ENCODE measurements around the gene SLC34A3. TPM values are rescaled to one million over a fixed set of nuclear protein-coding genes. Genes with fewer than 3 reads are reported as not detected.

SLC34A3 gene
- total and polyA plus RNA-seq, 2 donors (not counting 1 experiment from before 2014, with no cell fraction given) = not detected

DNA sequence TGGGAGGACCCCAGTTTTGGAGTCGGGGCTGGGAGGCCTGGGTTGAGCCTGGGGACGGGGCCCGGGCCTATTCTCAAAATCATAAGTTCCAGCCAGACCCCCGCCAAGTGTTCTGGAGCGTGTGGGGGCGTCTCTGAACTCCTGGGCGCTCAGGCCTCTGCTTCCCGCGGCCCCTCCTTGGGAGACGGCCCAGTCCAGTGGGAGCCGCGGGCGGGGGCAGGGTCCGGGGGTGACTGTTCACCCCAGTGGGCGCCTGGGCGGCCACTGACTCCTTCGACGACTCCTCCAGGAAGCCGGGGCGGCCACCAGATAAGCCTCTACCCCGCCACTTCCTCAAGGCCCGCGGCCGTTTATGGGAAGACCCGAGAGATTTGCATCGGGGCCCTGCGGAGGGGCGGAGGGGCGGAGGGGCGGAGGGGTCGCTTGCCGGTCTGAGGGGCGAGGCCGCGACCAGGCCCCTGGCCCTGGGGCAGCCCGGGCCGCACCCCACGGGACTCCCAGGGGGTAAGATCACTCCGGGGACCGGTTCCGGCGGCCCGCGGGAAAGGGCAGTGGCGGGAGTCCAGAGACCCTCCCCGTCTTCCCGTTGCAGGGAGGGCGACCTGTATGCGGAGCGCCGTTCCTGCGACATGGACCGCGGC lies 47.5 kb downstream of the SLC34A3 start:
- intact Hi-C loops (cut with micrococcal nuclease) = no loop called here
- peaks cover 25% of the 10 kb centered on the region for H4K20me1 ChIP-seq (ENCODE audit: control insufficient read depth, insufficient read depth, low read length, poor library complexity, severe bottlenecking)
- DNase-seq (peak; percentile 58), ATAC-seq (ENCODE audit: low read depth) (peak; percentile 8)
- H3K9ac ChIP-seq (ENCODE audit: low read length) = peak overlapping the region; percentile 83
- TF ChIP-seq, protein P1, sequence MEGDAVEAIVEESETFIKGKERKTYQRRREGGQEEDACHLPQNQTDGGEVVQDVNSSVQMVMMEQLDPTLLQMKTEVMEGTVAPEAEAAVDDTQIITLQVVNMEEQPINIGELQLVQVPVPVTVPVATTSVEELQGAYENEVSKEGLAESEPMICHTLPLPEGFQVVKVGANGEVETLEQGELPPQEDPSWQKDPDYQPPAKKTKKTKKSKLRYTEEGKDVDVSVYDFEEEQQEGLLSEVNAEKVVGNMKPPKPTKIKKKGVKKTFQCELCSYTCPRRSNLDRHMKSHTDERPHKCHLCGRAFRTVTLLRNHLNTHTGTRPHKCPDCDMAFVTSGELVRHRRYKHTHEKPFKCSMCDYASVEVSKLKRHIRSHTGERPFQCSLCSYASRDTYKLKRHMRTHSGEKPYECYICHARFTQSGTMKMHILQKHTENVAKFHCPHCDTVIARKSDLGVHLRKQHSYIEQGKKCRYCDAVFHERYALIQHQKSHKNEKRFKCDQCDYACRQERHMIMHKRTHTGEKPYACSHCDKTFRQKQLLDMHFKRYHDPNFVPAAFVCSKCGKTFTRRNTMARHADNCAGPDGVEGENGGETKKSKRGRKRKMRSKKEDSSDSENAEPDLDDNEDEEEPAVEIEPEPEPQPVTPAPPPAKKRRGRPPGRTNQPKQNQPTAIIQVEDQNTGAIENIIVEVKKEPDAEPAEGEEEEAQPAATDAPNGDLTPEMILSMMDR (IDR thresholded peaks at IDR 0.05) = no peak
- no peak for TF ChIP-seq EZH2 (IDR thresholded peaks at IDR 0.05; ENCODE audit: borderline replicate concordance, insufficient read depth, low read depth, low read length, poor library complexity, severe bottlenecking)
- POLR2A ChIA-PET = interaction anchor here (0.8 to 1.5 kb wide), 5 partner anchors 10 to 89 kb away, joined by 3 to 4 read pairs (median 3); partner anchors contain the start of genes ANAPC2, SSNA1 and TUBB4B
- peaks cover 0 to 9% of the 10 kb centered on the region in 2 experiments for H3K36me3 ChIP-seq (replicated peaks in 1 of 2; ENCODE audit: control extremely low read depth in 1 of 2, control insufficient read depth in 1 of 2, extremely low read depth in 1 of 2, insufficient read depth in 2 of 2, low read length in 1 of 2)
- no peaks in the 10 kb centered on the region for H3K9me3 ChIP-seq (ENCODE audit: control extremely low read depth in 1 of 3, control insufficient read depth in 2 of 3, insufficient read depth in 1 of 3, low read length in 2 of 3)
- no peaks in the 10 kb centered on the region for H3K27me3 Mint-ChIP-seq
- H3K27ac ChIP-seq (ENCODE audit: low read length in 2 of 2) = peak overlapping the region; percentile 76 to 79
- no peaks in the 10 kb centered on the region for H3K27me3 ChIP-seq (replicated peaks in 1 of 4; ENCODE audit: control extremely low read depth in 1 of 4, control insufficient read depth in 3 of 4, insufficient read depth in 4 of 4, low read length in 3 of 4)
- peaks cover 28% of the 10 kb centered on the region for H3K79me2 ChIP-seq (ENCODE audit: control insufficient read depth, insufficient read depth, low read length)
- H3K9me3 Mint-ChIP-seq (ENCODE audit: insufficient read depth) = no peaks in the 10 kb centered on the region
- peak overlapping the region; percentile 100 for H3K4me2 ChIP-seq (replicated peaks; ENCODE audit: low read depth, low read length, poor library complexity, severe bottlenecking)
- peaks cover 49% of the 10 kb centered on the region for H3K4me1 Mint-ChIP-seq
- peak overlapping the region; percentile 93 for H3K27ac Mint-ChIP-seq
- H2AFZ ChIP-seq (ENCODE audit: insufficient read depth, low read depth, low read length, poor library complexity, severe bottlenecking) = peak overlapping the region; percentile 65
- peaks cover 36 to 64% of the 10 kb centered on the region in 2 donors for H3K4me1 ChIP-seq (ENCODE audit: control insufficient read depth in 2 of 2, insufficient read depth in 2 of 2, low read length in 2 of 2)
- 17% methylated on average over 50 of the region's 54 CpGs for WGBS (ENCODE audit: insufficient coverage)
- CTCF ChIA-PET = interaction anchor here (1.0 to 1.9 kb wide), 2 partner anchors 9 to 24 kb away, joined by 3 to 7 read pairs; no protein-coding TSS in a partner anchor
- H3K4me3 Mint-ChIP-seq = peak overlapping the region; percentile 90
- peak overlapping the region; percentile 11 to 88 (median 82) for H3K4me3 ChIP-seq (ENCODE audit: control extremely low read depth in 1 of 5, extremely low read depth in 1 of 5, insufficient read depth in 1 of 5, low read depth in 2 of 5, low read length in 4 of 5)

Data from B cell (primary cell).